LNCAP (cell line): Measurements from ENCODE around the gene PPARD.

ENCODE experiments used
- TF ChIP-seq, protein P1 (sequence below): fragments of 450-650 bp; IDR thresholded peaks from 2 replicates; pipeline ENCODE4 v1.5.1; 2017; ENCODE audit warnings: mild to moderate bottlenecking

The PPARD gene

DNA sequence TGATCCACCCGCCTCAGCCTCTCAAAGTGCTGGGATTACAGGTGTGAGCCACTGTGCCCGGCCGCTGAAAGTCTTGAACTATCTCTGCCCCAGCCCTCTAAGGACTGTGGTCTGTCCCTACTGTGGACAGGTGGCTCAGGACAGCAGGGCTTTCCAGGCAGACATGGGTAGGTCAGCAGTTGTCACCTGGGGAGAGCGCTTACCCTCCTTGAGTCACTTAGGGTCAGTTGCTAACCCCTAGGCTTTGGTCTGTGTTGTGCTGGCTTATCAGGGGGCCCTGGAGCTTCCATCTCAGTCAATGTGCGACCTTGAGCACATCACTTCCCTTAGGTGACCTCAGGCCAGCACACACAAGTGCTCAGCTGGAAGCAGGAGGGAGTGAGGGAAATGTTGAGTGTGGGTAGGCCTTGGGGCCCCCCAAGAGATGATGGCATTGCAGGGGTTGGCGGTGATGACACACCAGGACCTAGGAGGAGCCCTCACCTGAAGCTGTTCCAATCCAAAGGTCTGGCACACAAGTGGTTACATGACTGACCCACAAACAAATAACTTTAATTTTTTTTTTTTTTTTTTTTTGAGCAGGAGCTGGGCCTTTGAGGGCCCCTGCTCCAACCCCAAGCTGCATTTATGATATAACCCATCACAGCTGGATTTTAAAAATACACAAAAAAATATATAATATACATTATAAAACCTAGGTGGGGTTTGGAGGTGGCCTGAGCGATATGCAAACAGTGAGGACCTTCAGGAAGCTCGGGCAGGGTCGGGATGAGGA, 130.9 kb downstream of the PPARD start:
- TF ChIP-seq, protein P1, sequence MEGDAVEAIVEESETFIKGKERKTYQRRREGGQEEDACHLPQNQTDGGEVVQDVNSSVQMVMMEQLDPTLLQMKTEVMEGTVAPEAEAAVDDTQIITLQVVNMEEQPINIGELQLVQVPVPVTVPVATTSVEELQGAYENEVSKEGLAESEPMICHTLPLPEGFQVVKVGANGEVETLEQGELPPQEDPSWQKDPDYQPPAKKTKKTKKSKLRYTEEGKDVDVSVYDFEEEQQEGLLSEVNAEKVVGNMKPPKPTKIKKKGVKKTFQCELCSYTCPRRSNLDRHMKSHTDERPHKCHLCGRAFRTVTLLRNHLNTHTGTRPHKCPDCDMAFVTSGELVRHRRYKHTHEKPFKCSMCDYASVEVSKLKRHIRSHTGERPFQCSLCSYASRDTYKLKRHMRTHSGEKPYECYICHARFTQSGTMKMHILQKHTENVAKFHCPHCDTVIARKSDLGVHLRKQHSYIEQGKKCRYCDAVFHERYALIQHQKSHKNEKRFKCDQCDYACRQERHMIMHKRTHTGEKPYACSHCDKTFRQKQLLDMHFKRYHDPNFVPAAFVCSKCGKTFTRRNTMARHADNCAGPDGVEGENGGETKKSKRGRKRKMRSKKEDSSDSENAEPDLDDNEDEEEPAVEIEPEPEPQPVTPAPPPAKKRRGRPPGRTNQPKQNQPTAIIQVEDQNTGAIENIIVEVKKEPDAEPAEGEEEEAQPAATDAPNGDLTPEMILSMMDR = no peak

DNA sequence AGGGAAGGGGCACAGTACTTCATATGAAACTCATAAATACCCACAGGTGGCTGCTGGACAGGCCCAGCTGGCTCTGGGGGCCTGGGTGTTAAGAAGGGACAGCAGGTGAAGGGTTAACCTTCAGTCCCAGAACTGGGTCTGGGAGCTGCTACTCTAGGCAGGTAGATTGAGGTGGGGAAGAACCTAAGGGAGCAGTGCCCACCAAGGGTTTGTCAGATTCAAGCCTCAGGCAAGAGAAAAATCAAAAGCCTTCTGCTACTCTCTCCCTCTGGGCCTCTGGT, 131.4 kb downstream of the PPARD start:
- TF ChIP-seq, protein P1 = no peak

DNA sequence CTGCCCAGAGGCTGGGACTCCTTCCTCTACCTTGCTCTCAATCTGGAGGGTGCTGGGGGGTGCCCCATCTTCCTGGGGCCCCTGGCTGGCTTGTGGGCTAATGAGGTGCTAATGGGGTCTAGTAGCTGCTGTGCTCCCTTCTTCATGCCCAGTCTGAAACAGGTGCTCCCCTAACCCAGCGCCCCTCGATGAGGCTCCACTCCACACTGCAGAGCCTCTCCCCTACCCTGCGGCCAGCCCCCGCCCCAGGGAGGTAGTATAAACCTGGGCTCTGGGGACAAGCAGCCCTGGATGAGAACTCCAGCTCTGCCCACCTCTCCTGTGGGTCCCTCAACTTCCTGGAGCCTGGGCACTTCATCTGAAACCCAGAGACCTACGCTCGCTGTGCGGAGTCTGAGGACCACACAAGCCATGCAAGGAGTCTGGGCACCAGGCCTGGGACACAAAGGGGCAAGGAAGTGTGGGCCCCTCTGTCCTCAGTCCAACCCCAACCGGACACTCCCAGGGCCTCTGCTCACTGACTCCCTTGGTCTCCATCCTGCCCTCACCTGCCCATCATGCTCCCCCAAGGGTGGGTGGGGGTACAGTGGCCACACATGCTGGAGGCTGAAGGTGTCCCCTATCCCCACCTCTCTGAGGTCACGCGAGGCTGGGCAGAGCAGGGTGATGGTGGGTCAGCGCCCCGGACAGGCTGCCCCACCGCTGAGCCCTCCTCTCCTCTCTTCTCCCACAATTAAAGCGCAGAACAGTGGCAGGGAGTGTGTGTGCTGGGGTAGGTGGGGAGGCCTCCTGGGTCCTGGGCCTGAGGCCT, 132.0 kb downstream of the PPARD start:
- TF ChIP-seq, protein P1 = no peak

DNA sequence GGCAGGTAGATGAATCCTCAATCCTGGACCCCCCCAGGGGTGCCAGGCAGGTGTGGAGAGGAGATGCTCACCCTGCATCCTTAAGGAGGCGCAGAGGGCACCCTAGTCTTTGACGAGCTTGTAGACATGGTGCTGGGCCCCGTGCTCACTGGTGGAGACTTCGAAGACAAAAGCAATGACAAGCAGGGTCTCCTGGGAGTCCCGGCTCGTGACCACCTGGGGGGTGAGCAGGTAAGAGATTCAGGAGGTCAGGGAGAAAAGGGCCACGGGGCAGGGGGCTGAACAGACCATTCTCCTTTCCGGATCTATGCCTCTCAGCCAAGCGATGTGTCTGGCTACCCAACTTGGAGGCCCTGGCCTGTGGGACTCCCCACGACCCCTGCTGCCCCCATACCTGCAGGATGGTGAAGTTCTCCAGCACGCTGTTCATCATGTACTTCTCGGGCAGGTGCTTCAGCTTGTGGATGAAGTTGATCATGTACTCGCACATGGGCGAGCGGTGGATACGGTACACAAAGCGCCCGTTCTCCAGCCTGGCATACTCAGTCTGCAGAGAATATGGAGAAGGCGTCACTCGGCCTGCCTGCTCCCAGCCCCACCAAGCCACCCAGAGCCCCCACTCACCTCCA, 132.7 kb downstream of the PPARD start:
- TF ChIP-seq, protein P1 = no peak

DNA sequence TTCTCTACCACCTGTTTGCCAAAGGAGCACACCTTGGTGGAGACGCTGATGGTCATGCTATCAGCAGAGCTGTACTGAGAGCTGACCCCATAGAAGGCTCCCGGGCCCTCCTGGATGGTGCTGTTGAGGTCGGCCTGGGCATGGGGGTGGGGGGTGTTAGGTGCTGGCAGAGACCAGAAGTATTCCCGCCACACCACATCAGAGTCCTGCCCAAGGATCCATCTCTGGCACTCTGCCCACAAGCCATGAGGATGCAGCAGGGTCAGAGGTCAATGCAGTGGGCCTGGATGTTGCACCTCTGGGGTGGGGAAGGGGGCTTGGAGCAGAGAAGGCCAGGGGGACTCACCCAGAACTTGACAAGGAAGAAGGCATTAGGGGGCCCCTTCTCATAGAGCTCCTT, 133.2 kb downstream of the PPARD start:
- TF ChIP-seq, protein P1 = no peak

DNA sequence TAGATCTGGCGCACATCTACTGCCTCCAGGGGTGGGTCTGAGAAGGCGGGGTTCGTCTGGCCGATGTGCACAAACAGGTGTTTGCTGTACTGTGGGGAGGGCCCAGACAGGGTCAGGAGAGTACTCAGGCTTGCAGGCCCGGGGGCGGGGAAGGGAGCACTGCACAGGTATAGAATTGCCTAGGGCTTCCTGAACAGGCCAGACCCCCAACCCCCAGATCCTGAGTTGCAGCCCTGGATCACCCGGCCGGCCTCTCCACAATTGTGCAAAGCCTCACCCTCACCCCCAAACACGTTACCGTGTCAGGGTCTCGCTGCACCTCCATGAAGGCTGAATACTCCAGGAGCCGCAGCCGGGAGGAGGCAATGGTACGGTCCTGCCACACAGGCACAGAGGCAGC, 133.6 kb downstream of the PPARD start:
- TF ChIP-seq, protein P1 = no peak

DNA sequence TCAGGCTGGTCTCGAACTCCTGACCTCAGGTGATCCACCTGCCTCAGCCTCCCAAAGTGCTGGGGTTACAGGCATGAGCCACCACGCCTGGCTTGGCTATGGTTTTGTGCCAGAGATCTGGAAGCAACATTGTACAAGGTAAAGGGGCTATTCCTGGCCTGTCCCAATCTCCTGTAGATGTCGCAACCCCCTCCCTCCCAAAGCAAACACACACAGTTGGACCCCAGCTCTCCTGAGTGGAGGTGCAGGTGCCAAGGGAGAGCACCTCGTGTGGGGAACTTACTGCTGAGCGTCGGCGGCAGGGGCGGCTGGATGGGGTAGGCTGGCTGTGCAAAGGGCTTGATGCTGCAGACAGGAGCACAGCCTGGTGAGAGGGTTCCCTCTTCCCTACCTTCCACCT, 134.7 kb downstream of the PPARD start:
- TF ChIP-seq, protein P1 = no peak
